Glomerular visceral epithelial cell (primary cell): Measurements from ENCODE around the gene SEMA3F.

Experiments used
- DNase-seq: peaks from one replicate; pipeline ENCODE4 v3.0.0-alpha.2; 2016; ENCODE audit errors: extremely low spot score

SEMA3F gene

GRCh38 chr3:50154840-50155490, at the start of gene SEMA3F:
Gene SEMA3F (plus strand): TSS chr3:50155324. CDS start chr3:50159623, 4,299 bp downstream.
- peak; percentile 72 for DNase-seq

GRCh38 chr3:50111757-50112156, 43.4 kb upstream of the SEMA3F start:
- no peak for DNase-seq

GRCh38 chr3:50112462-50112861, 42.7 kb upstream of the SEMA3F start:
- peak; percentile 33 for DNase-seq

- no peak for DNase-seq
Measured at GRCh38 chr3:50117120-50117519, 38.0 kb upstream of the SEMA3F start.

- DNase-seq, result no peak
Measured at GRCh38 chr3:50118237-50118636, 36.9 kb upstream of the SEMA3F start.

- no peak for DNase-seq
Measured at GRCh38 chr3:50119786-50120185, 35.3 kb upstream of the SEMA3F start.

GRCh38 chr3:50120364-50121071, 34.6 kb upstream of the SEMA3F start:
- no peak for DNase-seq

- DNase-seq, result peak; percentile 86
Measured at GRCh38 chr3:50121072-50122032, 33.8 kb upstream of the SEMA3F start.

- DNase-seq, result peak; percentile 18
Measured at GRCh38 chr3:50122071-50122470, 33.1 kb upstream of the SEMA3F start.

GRCh38 chr3:50122661-50123391, 32.3 kb upstream of the SEMA3F start:
- DNase-seq, result no peak

- no peak for DNase-seq
Measured at GRCh38 chr3:50123394-50124051, 31.6 kb upstream of the SEMA3F start.

- no peak for DNase-seq
Measured at GRCh38 chr3:50124052-50124799, 30.9 kb upstream of the SEMA3F start.

GRCh38 chr3:50124800-50125178, 30.3 kb upstream of the SEMA3F start:
- DNase-seq, result no peak

GRCh38 chr3:50125541-50126286, 29.4 kb upstream of the SEMA3F start:
- DNase-seq, result no peak

- peak; percentile 62 for DNase-seq
Measured at GRCh38 chr3:50126287-50127211, 28.6 kb upstream of the SEMA3F start.

- DNase-seq, result no peak
Measured at GRCh38 chr3:50127251-50127691, 27.9 kb upstream of the SEMA3F start.

GRCh38 chr3:50128001-50128400, 27.1 kb upstream of the SEMA3F start:
- DNase-seq, result no peak

- DNase-seq, result no peak
Measured at GRCh38 chr3:50130436-50130835, 24.7 kb upstream of the SEMA3F start.
